ENCODE measurements around the gene RPL32.

RPL32 gene

GRCh38 chr3:12815078-12815477 is 26.3 kb downstream of the RPL32 start:
- DNase-seq: no peak

GRCh38 chr3:12813967-12814366 is 27.4 kb downstream of the RPL32 start:
- DNase-seq: no peak
- TF ChIP-seq POLR2A (IDR thresholded peaks at IDR 0.05; ENCODE audit: low read length) (no peak), GATA1 (IDR thresholded peaks at IDR 0.05; ENCODE audit: low read depth, low read length) (no peak)

More at GRCh38 chr3:12815078-12815477, 26.3 kb downstream of the RPL32 start:
- no peak for TF ChIP-seq POLR2A (IDR thresholded peaks at IDR 0.05; ENCODE audit: low read length)
- no peak for TF ChIP-seq GATA1 (IDR thresholded peaks at IDR 0.05; ENCODE audit: low read depth, low read length)

- DNase-seq: no peak
Measured at GRCh38 chr3:12812812-12813211, 28.6 kb downstream of the RPL32 start.

GRCh38 chr3:12810961-12811360 is 30.4 kb downstream of the RPL32 start:
- no peak for DNase-seq
- TF ChIP-seq POLR2A (IDR thresholded peaks at IDR 0.05; ENCODE audit: low read length) (no peak), GATA1 (IDR thresholded peaks at IDR 0.05; ENCODE audit: low read depth, low read length) (no peak)

More at GRCh38 chr3:12812812-12813211, 28.6 kb downstream of the RPL32 start:
- no peak for TF ChIP-seq POLR2A (IDR thresholded peaks at IDR 0.05; ENCODE audit: low read length)
- TF ChIP-seq GATA1 (IDR thresholded peaks at IDR 0.05; ENCODE audit: low read depth, low read length): no peak

GRCh38 chr3:12810013-12810780 is 31.2 kb downstream of the RPL32 start:
- TF ChIP-seq POLR2A (IDR thresholded peaks at IDR 0.05; ENCODE audit: low read length) (peak; percentile 44), GATA1 (IDR thresholded peaks at IDR 0.05; ENCODE audit: low read depth, low read length) (no peak)
- DNase-seq: peak; percentile 94 to 96

GRCh38 chr3:12809435-12809834 is 31.9 kb downstream of the RPL32 start:
- no peak for DNase-seq
- TF ChIP-seq POLR2A (IDR thresholded peaks at IDR 0.05; ENCODE audit: low read length) (no peak), GATA1 (IDR thresholded peaks at IDR 0.05; ENCODE audit: low read depth, low read length) (no peak)

- no peak for DNase-seq
- TF ChIP-seq GATA1 (IDR thresholded peaks at IDR 0.05; ENCODE audit: low read depth, low read length) (no peak), POLR2A (IDR thresholded peaks at IDR 0.05; ENCODE audit: low read length) (no peak)
Measured at GRCh38 chr3:12809001-12809400, 32.4 kb downstream of the RPL32 start.

GRCh38 chr3:12808587-12808986 is 32.8 kb downstream of the RPL32 start:
- no peak for DNase-seq
- TF ChIP-seq POLR2A (IDR thresholded peaks at IDR 0.05; ENCODE audit: low read length) (no peak), GATA1 (IDR thresholded peaks at IDR 0.05; ENCODE audit: low read depth, low read length) (no peak)

- no peak for DNase-seq
- TF ChIP-seq GATA1 (IDR thresholded peaks at IDR 0.05; ENCODE audit: low read depth, low read length) (no peak), POLR2A (IDR thresholded peaks at IDR 0.05; ENCODE audit: low read length) (no peak)
Measured at GRCh38 chr3:12807601-12808359, 33.6 kb downstream of the RPL32 start.

GRCh38 chr3:12807066-12807465 is 34.3 kb downstream of the RPL32 start:
- DNase-seq: no peak
- TF ChIP-seq GATA1 (IDR thresholded peaks at IDR 0.05; ENCODE audit: low read depth, low read length): no peak
- TF ChIP-seq POLR2A (IDR thresholded peaks at IDR 0.05; ENCODE audit: low read length): no peak

GRCh38 chr3:12803371-12803770 is 38.0 kb downstream of the RPL32 start:
- TF ChIP-seq GATA1 (IDR thresholded peaks at IDR 0.05; ENCODE audit: low read depth, low read length): no peak
- DNase-seq: no peak

- DNase-seq: no peak
- TF ChIP-seq POLR2A (IDR thresholded peaks at IDR 0.05; ENCODE audit: low read length) (no peak), GATA1 (IDR thresholded peaks at IDR 0.05; ENCODE audit: low read depth, low read length) (no peak)
Measured at GRCh38 chr3:12799525-12800440, 41.6 kb downstream of the RPL32 start.

- TF ChIP-seq POLR2A (IDR thresholded peaks at IDR 0.05; ENCODE audit: low read length) (no peak), GATA1 (IDR thresholded peaks at IDR 0.05; ENCODE audit: low read depth, low read length) (no peak)
- no peak for DNase-seq
Measured at GRCh38 chr3:12798559-12799179, 42.7 kb downstream of the RPL32 start.

Data from erythroblast (primary cell).